Lower leg skin (tissue), 4 donors: Measurements from ENCODE around the gene HILPDA. TPM values are rescaled to one million over a fixed set of nuclear protein-coding genes. Genes with fewer than 3 reads are reported as not detected.

Experiments
- DNase-seq, 2 donors: peaks; one replicate each; pipeline ENCODE4 v3.0.0-alpha.2; 2019; ENCODE audit warnings: low spot score in 2 of 2
- H3K4me3 ChIP-seq: fragments of 200-600 bp; sonication (generic); 2 replicates; pipeline ENCODE4 v1.5.1; 2017; ENCODE audit warnings: mild to moderate bottlenecking, low read depth; ENCODE audit not compliant: poor library complexity, severe bottlenecking
- POLR2A ChIP-seq, 2 donors: fragments of 450-650 bp; IDR thresholded peaks; one replicate each; pipeline ENCODE4 v1.6.1; 2016 to 2017; ENCODE audit warnings: antibody characterized with exemption in 2 of 2, mild to moderate bottlenecking in 1 of 2, moderate library complexity in 1 of 2
- WGBS, 2 donors: methylation state at CpG; one replicate each; pipeline ENCODE4 v1.1.5; 2018; 5-methylcytosine and 5-hydroxymethylcytosine counted together
- intact Hi-C: fragments of 100-400 bp; cut with DNase I; formaldehyde crosslinking; loops from one replicate; pipeline ENCODE4 v1.15.0; 2023; ENCODE audit warnings: low total_unique reads
- total RNA-seq, 4 donors: library from RNA; depleted of rRNA; stranded (reverse); fragments of >200 nt; gene quantifications; one replicate each; pipeline ENCODE4 v1.1.0, GENCODE V29; 2016
- TF ChIP-seq, protein P1 (sequence below), 3 donors: fragments of 450-650 bp; IDR thresholded peaks; one replicate each; pipeline ENCODE4 v1.5.1; 2016; ENCODE audit warnings: antibody characterized with exemption in 3 of 3, mild to moderate bottlenecking in 3 of 3, moderate library complexity in 2 of 3

Gene HILPDA, protein sequence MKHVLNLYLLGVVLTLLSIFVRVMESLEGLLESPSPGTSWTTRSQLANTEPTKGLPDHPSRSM
- total RNA-seq, result 10 to 100 TPM; 19.0 to 66.0 (median 35.8) TPM

GRCh38 chr7:128455543-128456254, at the start of gene HILPDA:
Gene HILPDA, plus strand, starts transcription at chr7:128455878. Its CDS starts 1,391 bp downstream, at chr7:128457269.
- peak; percentile 91 to 98 for DNase-seq
- TF ChIP-seq, protein P1, sequence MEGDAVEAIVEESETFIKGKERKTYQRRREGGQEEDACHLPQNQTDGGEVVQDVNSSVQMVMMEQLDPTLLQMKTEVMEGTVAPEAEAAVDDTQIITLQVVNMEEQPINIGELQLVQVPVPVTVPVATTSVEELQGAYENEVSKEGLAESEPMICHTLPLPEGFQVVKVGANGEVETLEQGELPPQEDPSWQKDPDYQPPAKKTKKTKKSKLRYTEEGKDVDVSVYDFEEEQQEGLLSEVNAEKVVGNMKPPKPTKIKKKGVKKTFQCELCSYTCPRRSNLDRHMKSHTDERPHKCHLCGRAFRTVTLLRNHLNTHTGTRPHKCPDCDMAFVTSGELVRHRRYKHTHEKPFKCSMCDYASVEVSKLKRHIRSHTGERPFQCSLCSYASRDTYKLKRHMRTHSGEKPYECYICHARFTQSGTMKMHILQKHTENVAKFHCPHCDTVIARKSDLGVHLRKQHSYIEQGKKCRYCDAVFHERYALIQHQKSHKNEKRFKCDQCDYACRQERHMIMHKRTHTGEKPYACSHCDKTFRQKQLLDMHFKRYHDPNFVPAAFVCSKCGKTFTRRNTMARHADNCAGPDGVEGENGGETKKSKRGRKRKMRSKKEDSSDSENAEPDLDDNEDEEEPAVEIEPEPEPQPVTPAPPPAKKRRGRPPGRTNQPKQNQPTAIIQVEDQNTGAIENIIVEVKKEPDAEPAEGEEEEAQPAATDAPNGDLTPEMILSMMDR (IDR thresholded peaks at IDR 0.05), result no peak
- no peak for TF ChIP-seq POLR2A (IDR thresholded peaks at IDR 0.05)
- intact Hi-C loops, result no loop called here
- WGBS, 2 donors, result 0% methylated on average over 43 to 50 of the region's 64 CpGs
- peak within 1 kb of the TSS; percentile 77 for H3K4me3 ChIP-seq

DNA sequence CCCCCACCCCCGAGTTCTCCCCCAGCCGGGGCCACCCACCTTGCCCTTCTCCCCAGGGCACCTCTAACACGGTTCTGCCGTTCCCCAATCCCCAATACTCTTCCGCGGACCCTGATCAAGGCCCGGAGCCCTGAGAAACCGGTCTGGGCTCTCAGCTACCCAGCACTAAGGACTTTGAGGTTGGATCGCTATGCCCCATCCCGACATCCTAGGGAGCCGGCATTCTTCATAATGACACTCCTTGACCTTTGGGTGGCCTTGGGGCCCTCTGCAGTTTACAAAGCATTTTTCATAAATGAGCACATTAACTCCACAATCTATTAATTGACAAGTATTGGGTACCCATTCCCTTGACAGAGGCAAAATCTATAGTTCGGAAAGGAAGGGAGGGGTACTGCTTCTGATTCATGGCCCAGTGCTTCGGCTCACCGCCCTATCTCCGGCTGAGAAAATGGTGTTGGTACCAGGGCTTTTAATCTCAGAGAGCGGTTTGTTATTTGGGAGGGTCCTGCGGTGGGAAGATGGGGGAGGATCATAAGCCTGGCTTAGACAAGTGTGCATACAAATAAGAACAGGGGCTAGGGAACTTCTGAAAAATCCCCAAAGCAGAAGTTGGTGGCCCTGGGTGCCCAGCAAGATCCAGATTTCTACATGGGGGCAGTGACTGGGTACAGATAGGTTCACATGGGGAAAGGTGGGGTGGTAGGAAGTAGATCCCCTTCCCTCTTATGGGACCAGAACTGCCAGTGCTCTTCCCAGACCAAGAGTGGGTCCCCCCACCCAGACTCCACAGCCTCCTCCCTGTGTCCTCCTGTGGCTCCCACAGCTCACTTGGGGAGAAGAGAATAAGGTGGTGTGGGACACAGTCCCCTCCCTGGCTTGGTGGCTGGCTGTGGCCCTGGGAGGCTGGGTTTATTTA, 49.1 kb upstream of the HILPDA start:
- peak in 1 of 2 donors; percentile 84 for DNase-seq
- no peak overlapping the region for H3K4me3 ChIP-seq
- 36 to 62% methylated on average over 9 to 17 of the region's 17 CpGs for WGBS, 2 donors
- TF ChIP-seq, protein P1 (IDR thresholded peaks at IDR 0.05), result no peak
- no peak for TF ChIP-seq POLR2A (IDR thresholded peaks at IDR 0.05)
- intact Hi-C loops, result no loop called here

DNA sequence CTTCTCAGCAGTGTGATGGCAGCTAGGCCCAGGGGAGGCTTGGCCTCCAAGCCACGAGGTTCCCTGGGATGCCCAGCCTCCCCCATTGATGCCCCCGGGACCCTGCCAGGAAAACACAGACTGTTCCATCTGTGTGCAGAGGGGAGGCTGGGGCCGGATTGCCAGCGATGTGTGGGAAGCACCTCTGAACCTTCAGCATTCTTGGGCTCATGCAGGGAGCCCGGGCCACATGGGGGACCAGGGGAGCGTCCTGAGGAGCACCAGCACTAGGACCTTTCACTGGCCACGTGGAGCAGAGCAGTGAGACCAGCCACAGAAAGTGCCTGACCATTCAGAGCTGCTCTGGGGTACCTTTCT, 48.5 kb upstream of the HILPDA start:
- TF ChIP-seq, protein P1 (IDR thresholded peaks at IDR 0.05), result no peak
- no peak for TF ChIP-seq POLR2A (IDR thresholded peaks at IDR 0.05)
- intact Hi-C loops, result no loop called here
- 78 to 86% methylated on average over 7 of the region's 7 CpGs for WGBS, 2 donors
- peak in 1 of 2 donors; percentile 82 for DNase-seq
- no peak overlapping the region for H3K4me3 ChIP-seq

DNA sequence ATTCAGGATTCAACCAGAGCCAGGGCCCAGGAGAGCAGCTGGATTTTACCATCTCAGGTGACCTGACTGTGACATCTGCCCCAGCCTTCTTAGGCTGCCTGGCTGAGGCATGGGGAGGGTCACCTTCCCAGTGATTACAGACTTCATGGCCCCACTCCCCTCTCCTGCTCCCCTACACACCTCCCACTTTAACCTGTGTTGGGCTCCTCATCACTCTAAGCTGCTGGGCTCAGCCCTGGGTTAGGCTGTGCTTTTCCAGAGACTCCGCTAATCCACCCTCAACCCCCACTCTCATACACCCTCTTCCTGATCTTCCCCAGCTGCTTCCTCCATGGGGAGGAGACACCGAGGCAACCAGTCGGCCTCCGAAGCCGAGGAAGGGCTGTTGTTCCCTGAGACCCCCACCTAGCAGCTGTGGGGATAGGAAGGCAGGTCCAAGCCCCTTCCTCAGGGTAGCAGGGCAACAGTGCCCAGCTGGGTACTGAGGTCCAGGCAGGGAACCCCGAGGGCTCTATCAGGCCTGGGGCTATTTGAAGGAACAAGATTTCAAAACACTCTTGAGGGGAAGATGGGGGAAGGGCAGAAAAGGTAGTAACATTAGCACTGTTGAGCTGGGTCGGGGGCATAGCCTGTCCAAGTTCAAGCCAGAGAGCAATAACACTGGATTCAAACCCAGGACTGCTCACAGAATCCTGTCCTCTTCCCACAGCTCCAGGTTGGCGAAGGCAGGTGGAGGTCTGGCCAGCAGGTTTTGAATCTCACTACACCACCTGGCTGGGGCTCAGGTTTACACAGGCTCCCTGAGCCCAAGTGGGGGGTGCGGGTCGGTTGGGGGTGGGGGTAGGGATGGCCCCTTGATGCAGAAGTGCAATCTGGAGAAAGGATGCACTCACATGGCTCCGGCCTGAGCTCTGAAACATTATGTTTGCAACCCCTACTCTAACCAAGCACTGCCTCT, 47.6 kb upstream of the HILPDA start:
- no peak overlapping the region for H3K4me3 ChIP-seq
- TF ChIP-seq POLR2A (IDR thresholded peaks at IDR 0.05), result no peak
- TF ChIP-seq, protein P1 (IDR thresholded peaks at IDR 0.05), result no peak
- no peak for DNase-seq
- intact Hi-C loops, result no loop called here
- 55 to 61% methylated on average over 10 to 11 of the region's 11 CpGs for WGBS, 2 donors
